ENCODE data around the gene FBXO38.

DNA sequence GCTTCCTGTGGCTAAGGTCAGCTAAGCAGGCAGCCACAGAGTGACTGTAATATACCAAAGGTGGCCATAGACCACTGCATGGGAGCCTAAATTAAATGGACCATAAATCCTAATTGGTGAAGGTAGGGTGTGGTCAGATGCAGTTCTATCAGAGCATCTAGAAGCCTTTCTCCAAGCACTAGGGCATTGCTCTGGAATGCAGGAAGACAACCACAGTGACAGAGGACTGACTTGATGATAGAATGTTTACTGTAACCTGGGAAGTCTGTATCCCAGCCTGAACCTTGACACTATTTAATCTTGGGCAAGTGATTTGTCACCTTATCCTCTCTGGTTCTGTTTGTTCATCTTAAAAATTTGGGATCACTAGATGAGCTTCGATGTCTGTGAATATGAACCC is 2.3 kb downstream of the FBXO38 start:
- TF ChIP-seq ZNF837 (tag by site-specific recombination; IDR thresholded peaks at IDR 0.05) (no peak), ZNF274 (IDR thresholded peaks at IDR 0.05; ENCODE audit: low read length) (no peak), ZNF274 (tag by site-specific recombination; IDR thresholded peaks at IDR 0.05; ENCODE audit: borderline replicate concordance) (no peak), ZNF155 (tag by site-specific recombination; IDR thresholded peaks at IDR 0.05) (no peak), ZNF660 (tag by site-specific recombination; IDR thresholded peaks at IDR 0.05) (no peak), ZNF629 (tag by site-specific recombination; IDR thresholded peaks at IDR 0.05) (no peak)
- TF ChIP-seq, protein P1, sequence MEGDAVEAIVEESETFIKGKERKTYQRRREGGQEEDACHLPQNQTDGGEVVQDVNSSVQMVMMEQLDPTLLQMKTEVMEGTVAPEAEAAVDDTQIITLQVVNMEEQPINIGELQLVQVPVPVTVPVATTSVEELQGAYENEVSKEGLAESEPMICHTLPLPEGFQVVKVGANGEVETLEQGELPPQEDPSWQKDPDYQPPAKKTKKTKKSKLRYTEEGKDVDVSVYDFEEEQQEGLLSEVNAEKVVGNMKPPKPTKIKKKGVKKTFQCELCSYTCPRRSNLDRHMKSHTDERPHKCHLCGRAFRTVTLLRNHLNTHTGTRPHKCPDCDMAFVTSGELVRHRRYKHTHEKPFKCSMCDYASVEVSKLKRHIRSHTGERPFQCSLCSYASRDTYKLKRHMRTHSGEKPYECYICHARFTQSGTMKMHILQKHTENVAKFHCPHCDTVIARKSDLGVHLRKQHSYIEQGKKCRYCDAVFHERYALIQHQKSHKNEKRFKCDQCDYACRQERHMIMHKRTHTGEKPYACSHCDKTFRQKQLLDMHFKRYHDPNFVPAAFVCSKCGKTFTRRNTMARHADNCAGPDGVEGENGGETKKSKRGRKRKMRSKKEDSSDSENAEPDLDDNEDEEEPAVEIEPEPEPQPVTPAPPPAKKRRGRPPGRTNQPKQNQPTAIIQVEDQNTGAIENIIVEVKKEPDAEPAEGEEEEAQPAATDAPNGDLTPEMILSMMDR (tag by site-specific recombination; IDR thresholded peaks at IDR 0.05), result no peak
